ENCODE data around the gene DIP2C.
"Not testable (repeated sequence)": the region's sequence is repeated elsewhere in the genome, so short reads cannot be mapped to it uniquely, and the experiment has no call there.

DIP2C gene, protein sequence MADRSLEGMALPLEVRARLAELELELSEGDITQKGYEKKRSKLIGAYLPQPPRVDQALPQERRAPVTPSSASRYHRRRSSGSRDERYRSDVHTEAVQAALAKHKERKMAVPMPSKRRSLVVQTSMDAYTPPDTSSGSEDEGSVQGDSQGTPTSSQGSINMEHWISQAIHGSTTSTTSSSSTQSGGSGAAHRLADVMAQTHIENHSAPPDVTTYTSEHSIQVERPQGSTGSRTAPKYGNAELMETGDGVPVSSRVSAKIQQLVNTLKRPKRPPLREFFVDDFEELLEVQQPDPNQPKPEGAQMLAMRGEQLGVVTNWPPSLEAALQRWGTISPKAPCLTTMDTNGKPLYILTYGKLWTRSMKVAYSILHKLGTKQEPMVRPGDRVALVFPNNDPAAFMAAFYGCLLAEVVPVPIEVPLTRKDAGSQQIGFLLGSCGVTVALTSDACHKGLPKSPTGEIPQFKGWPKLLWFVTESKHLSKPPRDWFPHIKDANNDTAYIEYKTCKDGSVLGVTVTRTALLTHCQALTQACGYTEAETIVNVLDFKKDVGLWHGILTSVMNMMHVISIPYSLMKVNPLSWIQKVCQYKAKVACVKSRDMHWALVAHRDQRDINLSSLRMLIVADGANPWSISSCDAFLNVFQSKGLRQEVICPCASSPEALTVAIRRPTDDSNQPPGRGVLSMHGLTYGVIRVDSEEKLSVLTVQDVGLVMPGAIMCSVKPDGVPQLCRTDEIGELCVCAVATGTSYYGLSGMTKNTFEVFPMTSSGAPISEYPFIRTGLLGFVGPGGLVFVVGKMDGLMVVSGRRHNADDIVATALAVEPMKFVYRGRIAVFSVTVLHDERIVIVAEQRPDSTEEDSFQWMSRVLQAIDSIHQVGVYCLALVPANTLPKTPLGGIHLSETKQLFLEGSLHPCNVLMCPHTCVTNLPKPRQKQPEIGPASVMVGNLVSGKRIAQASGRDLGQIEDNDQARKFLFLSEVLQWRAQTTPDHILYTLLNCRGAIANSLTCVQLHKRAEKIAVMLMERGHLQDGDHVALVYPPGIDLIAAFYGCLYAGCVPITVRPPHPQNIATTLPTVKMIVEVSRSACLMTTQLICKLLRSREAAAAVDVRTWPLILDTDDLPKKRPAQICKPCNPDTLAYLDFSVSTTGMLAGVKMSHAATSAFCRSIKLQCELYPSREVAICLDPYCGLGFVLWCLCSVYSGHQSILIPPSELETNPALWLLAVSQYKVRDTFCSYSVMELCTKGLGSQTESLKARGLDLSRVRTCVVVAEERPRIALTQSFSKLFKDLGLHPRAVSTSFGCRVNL (N-terminal part only)

DNA sequence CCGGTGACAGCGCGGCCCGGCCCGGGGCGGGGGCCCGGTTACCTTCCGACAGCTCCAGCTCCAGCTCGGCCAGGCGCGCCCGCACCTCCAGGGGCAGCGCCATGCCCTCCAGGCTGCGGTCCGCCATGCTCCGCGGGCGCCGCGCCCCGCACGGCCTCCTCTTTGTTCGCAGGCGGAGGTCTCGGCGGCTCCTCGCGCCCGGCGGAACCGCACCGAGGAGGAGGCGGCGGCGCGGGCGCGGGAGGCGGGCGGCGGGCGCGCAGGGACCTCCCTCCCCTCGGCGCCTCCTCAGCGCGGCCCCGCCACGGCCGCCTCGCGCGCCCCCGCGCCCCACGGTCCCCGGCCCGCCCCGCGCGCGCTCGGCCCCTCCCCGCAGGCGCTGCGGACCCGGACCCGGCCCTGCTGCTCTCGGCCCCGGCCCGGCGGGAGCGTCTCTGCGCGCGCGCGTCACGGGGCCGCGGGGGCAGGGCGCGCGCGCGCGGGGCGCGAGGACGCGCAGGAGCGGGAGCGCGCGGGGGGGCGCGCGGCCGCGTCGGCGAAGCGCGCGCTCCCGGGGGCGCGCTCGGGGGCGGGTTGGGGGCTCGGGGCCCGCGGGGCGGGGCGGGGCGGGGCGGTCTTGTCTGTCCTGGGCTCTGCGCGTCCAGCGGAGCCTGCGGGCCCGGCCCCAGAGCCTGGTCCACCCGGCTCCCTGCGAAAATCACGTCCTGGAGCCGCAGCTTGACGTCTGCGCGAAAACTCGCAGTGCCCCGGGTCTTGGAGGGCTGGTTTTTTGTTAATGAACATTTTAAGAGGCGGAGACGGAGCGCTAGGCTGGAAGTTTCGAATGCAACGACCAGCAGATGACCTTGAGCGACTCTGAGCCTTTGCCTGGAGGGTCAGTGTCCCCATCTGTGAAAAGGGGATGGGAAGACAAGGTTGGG lies at the start of gene DIP2C:
Gene DIP2C (minus strand): TSS at position 217 of the 920 bp plus-strand sequence. CDS start 90 bp downstream, at position 127.
- DNase-seq: peak in 1 of 2 experiments; percentile 43

DNA sequence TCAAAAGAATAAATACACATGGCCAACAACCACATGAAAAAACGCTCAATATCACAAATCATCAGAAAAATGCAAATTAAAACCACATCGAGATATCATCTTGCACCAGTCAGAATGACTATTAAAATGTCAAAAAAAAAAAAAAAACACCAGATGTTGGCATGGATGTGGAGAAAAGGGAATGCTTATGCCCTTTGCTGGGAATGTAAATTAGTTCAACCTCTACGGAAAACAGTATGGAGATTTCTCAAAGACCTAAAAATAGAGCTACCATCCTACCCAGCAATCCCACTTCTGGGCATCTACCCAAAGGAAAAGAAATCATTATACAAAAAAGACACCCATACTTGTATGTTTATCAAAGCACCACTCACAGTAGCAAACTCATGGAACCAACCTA lies 45.0 kb upstream of the DIP2C start:
- no peak for DNase-seq

DNA sequence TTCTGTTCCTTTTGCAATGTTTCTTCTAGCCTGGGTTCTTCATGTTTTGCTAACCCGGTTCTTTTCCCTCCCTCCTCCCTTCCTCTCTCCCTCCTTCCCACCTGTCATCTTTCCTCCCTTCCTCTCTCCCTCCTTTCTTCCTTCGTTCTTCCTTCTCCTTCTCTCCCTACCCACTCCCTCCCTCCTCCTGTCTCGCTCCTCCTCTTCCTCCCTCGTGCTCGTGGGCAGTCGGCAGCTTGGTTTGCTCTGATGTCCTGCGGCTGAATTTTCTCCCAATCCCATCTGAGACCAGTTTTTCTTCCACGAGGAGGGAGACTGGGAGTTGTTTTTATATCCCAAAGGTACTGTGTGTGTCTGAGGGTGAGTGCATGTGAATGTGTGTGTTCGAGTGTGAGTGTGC lies 43.6 kb upstream of the DIP2C start:
- DNase-seq: no peak

DNA sequence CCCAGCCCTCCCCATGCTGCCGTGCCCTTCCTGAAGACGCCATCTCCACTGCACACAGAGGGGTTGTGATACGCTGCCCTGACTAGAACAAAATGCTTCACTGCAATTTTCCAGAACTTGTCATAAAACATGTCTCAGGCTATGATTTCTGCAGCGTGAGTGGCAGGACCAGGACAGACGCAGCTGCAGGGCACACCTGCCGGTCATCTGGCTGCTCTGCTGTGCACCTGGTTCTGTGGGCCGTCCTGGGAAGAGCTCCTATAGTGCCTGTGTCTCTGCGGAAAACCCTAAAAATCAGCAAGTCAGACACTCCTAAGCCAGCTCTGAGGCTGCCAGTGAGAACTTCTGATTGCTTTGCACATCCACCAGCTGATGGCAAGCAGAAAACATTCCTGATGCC lies 39.7 kb upstream of the DIP2C start:
- no peak for DNase-seq

DNA sequence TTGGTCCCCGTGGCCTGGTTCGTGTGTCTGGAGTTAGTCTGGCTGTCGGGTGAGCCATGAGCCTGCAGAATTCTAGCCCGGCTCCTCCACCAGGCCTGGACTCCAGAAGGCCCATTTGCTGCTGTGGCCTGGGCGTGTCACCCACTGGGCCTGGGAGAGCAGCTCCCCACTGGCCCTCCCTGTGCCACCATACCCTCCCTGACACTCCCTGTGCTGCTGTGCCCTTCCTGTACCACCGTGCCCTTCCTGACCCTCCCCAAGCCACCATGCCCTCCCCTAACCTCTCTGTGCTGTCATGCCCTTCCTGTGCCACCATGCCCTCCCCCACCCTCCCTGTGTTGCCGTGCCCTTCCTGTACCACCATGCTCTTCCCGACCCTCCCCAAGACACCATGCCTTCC lies 39.1 kb upstream of the DIP2C start:
- DNase-seq: no peak

DNA sequence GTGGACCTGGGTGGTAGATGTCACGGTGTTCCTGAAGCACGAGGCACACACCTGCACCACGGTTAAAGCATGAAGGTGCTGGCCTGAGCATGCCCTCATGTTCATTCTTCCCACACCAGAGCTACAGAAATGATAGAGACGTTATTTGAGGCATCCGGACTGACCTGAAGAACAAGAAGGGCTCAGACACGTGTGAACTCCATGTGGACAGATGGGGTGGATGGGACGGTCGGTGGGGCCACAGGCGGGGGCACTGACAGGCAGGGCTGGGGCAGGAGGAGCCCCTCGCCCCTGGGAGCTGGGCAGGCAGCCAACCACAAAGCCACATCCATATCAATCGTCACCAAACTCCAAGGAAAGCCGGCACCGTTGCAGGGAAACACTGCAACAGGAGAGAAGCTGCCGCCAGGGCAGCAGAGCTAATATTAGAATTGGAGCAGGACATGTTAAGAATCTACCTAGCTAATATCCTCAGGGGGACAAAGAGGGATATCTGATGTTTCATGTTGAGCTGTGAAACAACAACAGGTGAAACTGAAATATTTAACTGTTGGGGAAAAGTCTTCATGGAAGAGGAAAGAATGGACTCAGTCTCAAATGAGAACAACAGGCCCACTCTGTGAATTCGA lies 37.8 kb upstream of the DIP2C start:
- DNase-seq: no peak

DNA sequence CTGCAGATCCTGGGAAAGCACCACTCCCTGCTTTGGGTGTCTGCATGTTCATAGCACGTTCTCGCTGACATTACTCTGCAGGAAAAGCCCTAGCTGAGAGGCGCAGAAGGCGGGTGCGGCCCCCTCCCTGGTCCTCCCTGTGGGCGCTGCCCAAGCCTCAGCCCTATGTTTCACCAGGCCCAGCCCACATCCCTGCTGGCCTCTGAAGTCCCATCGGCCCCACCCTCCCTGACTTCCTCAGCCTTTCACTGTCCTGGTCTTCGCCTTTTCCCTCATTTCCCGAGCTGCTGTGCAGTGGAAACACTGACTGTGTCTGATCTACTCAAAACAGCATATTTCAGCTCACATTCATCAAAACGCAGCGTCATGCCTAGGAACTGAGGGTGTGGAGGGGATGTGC lies 36.3 kb upstream of the DIP2C start:
- no peak for DNase-seq

DNA sequence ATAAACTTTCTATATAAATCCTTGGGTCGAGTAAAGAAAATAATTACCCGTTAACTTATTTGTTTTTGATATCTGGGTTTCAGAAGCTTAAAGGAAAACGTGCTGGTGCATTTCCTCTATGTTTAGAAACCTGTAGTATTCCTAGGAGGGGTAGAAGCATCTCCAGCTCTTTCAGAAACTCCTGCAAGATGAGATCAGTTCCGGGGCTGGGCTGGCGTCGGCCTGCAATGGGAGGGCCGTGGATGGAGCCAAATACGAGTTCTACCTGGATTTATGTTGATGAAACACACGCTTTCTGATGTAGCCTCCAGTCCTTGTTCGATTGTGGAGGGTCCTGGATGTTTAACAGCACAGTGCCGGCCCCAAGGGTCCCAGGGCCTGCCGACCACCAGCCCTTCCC lies 35.8 kb upstream of the DIP2C start:
- DNase-seq: no peak

DNA sequence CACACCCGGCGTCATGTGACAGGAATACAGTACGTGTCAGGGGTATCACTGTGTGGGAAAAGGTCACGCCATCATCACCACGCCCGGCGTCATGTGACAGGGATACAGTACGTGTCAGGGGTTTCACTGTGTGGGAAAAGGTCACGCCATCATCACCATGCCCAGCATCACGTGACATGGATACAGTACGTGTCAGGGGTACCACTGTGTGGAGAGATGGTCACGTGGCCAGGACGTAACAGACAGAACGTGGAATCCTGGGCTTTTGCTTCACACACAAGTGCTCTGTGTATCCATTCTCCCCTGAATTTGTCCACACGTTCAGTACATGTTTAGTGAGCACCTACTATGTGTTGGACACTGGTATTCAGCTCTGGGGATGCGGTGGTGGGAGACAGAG lies 34.5 kb upstream of the DIP2C start:
- no peak for DNase-seq

DNA sequence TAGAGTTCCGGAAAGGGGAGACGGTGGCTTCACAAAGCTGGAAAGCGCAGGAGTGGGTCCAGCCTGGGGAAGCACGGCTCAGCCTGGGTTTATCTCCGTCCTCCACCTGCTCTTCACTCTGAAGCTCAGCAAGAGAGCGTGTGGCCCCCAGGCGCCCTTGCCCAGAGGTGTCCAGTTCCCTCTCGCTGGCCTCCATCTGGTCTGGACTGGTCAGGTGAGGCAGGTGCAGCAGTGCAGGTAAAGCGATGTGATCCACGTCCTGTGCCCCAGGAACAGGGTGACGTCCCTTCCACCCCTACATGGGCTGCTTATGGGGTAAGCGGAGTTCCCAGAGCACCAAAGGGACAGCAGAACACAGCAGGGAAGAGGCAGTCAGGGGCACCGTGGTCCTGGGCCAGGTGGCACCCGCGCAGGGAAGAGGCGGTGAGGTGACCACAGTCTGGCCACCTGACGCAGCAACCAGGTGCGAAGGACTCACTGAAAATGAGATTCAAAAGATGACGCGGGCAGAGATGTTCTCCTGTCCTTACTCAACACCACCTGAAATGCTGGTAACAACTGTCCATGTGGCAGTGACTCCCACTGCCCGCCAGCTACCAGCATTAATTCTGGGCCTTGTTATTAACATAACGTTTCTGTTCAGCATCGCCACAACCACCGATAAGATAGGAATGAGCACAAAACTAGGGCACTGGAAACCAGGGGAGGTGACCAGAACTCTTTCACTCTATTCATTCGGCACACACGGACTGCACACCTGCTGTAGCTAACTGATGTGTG lies 33.0 kb upstream of the DIP2C start:
- DNase-seq: no peak

DNA sequence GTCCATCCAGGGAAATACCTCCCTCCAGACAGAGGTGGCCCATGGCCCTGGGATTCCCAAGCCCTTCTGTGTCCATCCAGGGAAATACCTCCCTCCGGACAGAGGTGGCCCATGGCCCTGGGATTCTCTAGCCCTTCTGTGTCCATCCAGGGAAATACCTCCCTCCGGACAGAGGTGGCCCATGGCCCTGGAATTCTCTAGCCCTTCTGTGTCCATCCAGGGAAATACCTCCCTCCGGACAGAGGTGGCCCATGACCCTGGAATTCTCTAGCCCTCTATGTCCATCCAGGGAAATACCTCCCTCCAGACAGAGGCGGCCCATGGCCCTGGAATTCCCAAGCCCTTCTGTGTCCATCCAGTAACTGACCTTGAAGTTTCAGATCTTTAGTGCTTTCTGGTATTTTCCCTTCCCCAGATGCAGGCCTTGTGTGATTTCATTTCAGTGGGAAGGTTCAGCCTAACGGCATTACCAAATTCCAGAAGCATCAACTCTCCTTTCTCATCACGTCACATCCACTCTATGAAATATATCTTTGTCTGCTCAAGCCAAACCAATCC lies 28.8 kb upstream of the DIP2C start:
- no peak for DNase-seq

DNA sequence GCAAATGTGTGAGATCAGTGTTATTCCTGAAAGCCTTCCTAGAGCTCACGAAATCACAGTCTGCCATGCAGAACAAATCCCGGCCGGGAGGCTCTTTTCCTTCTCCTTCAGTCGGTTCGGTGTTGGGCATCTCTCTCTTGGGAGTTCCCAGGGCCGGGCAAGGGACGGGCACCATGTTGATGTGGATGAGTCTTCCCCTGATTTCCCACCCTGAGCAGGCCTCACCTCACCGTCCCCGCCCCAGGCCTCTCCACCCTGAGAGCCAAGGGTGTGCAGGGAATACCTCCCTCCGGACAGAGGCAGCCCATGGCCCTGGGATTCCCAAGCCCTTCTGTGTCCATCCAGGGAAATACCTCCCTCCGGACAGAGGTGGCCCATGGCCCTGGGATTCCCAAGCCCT lies 28.0 kb upstream of the DIP2C start:
- no peak for DNase-seq

DNA sequence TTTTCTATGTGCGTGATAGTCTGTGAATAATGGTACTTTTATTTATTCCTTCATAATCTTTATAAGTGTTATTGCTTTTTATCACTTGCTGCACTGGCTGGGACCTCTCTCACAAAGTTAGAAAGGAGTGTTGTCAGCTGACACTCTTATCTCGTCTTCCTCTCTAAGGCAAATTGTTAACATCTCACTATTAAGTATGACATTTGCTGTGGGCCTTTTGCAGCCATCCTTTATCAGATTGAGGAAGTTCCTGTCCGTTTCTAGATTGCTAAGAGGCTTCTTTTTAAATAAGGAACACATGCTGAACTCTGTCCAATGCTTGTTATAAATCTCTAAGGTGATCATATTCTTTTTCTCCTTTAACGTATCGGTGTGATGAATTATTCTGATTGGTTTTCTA lies 27.4 kb upstream of the DIP2C start:
- no peak for DNase-seq

DNA sequence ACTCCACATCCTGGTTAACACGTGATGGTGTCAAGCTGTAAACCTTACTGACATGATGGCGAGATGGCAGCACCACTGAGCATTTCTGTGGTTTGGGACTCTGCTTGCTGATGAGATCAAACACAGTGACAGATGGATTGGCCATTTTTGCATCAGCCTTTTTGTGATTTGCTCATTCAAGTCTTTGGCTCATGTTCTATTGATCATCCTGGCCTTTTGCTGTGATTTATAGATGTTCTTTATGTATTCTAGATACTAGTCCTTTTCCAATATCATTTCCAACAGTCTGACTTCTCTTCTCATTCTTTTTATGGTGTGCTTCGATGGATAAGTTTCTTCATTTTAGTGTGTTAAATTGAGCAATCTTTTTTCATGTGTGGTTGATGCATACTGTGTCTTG lies 24.7 kb upstream of the DIP2C start:
- DNase-seq: no peak

DNA sequence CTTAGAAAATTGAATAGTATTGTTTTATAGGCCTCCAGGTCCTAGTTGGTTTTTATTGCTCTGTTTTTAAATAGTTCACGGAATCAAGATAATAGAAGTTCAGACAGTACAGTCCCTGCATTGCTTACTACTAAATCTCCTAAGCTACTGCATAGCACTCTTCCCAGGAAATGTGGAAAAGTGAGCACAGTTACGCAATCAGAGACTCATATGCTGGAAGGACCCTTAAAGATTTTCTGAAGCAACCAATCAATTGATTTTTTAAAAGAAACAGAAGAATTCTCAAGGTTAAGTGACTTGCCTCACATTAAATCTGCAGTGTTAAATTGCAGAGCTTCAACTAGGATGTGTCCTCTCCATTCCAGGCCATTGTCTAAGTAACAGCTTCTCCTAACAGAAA lies 23.1 kb upstream of the DIP2C start:
- no peak for DNase-seq

DNA sequence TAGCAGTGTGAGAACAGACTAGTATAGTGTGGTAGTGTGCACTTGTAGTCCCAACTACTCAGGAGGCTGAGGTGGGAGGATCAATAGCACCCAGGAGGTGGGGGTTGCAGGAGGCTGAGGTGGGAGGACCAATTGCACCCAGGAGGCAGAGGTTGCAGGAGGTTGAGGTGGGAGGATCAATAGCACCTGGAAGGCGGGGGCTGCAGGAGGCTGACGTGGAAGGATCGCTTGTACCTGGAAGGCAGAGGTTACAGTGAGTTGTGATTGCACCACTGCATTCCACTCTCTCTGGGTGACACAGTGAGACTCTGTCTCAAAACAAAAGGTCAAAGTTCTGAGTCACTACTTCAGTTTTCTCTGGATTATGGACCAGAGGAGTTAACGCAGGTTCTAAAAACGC lies 22.6 kb upstream of the DIP2C start:
- no peak for DNase-seq

DNA sequence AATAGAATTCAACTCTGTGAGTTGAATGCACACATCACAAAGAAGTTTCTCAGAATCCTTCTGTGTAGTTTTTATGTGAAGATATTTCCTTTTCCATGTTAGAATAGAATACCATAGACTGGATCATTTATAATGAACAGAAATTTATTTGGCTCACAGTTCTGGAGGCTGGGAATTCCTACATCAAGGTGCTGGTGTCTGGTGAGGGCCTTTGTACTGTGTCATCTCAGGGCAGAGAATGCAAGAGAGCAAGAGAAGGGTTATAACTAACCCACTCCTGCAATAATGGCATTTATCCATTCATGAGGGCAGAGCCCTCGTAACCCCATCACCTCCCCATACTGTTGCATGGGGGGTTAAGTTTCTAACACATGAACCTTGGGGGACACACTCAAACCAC lies 18.4 kb upstream of the DIP2C start:
- DNase-seq: no peak

DNA sequence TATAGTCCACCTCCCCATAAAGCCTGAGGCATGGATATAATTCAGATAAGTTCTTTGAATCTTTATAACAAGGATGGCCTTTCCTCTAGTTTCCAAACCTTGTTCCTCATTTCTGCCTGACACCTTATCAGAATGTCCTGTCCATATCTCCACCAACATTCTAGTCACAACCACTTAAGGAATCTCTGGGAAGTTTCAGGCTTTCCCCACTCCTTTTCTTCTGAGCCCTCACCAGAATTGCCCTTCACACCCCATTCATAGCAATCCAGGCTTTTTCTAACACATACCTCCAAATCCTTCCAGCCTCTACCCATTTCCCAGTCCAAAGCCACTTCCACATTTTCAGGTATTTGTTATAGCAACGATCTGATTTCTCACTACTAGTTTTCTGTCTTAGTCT lies 18.0 kb upstream of the DIP2C start:
- DNase-seq: no peak

DNA sequence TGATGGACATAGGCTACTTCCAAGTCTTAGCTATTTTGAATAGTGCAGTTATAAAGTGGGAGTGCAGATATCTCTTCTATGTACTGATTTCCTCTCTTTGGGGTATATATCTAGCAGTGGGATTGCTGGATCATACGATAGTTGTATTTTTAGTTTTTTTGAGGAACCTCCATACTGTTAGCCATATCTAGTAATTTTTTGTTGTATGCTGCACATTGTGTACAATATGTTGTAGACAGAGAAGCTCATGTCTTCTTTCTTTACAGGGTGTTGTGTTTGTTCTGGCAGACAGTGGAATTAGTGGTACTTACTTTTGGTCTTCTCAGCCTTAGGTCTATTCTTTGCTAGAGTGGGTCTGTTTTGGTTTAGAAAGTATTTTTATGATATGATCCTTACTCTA lies 13.7 kb upstream of the DIP2C start:
- DNase-seq: no peak

DNA sequence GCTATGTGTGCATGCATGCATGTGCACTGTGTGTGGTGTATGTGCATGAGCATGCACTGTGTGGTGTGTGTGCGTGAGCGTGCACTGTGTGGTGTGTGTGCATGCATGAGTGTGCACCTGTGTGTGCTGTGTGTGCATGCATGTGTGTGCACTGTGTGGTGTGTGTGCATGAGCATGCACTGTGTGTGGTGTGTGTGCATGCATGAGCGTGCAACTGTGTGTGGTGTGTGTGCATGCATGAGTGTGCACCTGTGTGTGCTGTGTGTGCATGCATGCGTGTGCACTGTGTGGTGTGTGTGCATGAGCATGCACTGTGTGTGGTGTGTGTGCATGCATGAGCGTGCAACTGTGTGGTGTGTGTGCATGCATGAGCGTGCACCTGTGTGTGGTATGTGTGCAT lies 10.7 kb upstream of the DIP2C start:
- not testable (repeated sequence) for DNase-seq

All from NCI-H187 (cell line).